Measurements from ENCODE around the gene ANKRD24.
A peak's percentile ranks its signal among the peaks of the same experiment; 100 is the strongest.
"Not testable (repeated sequence)": the region's sequence is repeated elsewhere in the genome, so short reads cannot be mapped to it uniquely, and the experiment has no call there.

ANKRD24 gene

DNA sequence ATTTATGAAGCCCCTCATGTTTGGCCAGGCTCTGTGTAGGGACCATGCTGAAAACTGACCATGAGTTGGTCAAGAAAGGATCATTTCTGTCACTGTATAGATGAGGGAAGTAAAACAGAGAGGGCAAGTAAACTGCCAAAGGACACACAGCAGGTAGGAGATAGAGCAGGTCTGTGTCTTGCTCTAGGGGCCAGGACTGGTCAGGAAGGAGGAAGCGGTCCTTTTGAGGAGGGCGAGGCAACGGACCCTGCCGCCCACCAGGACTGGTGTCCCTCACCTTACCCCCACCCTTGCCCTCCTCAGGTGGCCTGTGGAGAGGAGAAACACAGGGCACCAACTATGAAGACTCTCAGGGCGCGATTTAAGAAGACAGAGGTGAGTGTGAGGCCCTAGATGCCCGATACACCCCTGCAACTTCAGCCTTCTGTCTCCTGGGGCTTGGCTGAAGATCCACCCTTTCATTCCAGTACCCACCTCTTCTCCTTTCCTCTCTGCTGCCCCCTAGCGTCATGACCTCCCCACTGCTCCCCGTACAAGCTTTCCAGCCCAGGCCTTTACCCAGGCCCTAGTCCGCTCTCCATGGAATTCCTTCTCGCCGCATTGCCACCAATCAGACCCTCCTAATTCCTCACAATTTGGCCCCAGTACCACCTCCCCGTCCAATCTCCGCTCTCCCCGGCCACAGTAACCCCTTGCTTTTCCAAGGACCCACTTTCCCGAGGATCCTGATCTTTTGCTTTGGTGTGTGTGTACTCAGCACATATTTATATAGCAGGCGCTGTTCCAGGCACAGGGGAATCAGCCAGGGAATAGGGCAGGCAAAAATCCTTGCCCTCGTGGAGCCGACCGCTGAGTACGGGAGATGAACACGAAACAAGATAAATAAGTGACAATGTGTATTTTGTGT lies 3.9 kb downstream of the ANKRD24 start:
- no peak overlapping the region for H3K4me3 ChIP-seq (ENCODE audit: low read length)
- H3K9me3 ChIP-seq (ENCODE audit: control insufficient read depth, insufficient read depth, low read length) = no peaks in the 10 kb centered on the region
- DNase-seq (ENCODE audit: low read depth, low spot score) = no peak
- H3K27me3 ChIP-seq (ENCODE audit: control insufficient read depth, insufficient read depth, low read length) = no peaks in the 10 kb centered on the region
- no CpG with 5 or more reads among the region's 22 CpGs for WGBS (ENCODE audit: insufficient coverage, insufficient read length)
- no peaks in the 10 kb centered on the region for H3K36me3 ChIP-seq (ENCODE audit: control insufficient read depth, insufficient read depth, low read length)
- no peak overlapping the region for H3K27ac ChIP-seq (ENCODE audit: low read length)
- no peaks in the 10 kb centered on the region for H3K4me1 ChIP-seq (ENCODE audit: control insufficient read depth, insufficient read depth, low read length)

DNA sequence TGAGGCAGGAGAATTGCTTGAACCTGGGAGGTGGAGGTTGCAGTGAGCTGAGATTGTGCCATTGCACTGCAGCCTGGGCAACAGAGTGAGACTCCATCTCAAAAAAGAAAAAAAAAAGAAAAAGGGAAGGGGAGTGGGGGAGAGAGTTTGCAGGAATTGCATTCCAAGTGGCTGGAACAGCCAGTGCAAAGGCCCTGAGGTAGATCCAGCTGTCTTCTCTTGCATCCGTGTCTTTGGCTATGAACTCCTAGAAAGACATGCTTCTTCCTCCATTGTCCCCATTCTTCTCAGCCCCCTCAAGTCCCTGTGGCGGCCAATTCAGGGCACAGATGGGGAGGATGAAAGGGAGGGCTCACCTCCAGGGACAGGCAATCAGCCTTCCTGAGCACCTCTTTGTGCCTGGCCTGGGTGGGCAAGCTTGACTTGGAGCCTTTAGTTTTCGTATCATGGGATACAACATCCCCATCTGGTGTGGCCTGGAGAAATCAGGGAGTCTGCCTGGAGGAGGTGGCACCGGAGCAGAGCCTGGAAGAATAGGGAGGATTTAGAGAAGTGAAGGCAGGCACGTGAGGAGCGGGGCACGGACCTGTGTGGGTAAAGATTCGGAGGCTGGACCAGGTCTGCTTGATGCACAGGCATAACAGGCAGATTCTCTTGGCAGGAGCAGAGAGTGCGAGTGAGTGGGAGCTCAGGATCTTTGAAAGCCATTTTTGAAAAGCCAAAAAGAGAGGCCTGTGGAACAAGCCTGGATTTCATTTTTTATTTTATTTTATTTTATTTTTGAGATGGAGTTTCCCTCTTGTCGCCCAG lies 5.0 kb downstream of the ANKRD24 start:
- H3K4me3 ChIP-seq (ENCODE audit: low read length) = no peak overlapping the region
- WGBS (ENCODE audit: insufficient coverage, insufficient read length) = no CpG with 5 or more reads among the region's 10 CpGs
- no peaks in the 10 kb centered on the region for H3K27me3 ChIP-seq (ENCODE audit: control insufficient read depth, insufficient read depth, low read length)
- no peak for DNase-seq (ENCODE audit: low read depth, low spot score)
- no peaks in the 10 kb centered on the region for H3K36me3 ChIP-seq (ENCODE audit: control insufficient read depth, insufficient read depth, low read length)
- no peak overlapping the region for H3K27ac ChIP-seq (ENCODE audit: low read length)
- no peaks in the 10 kb centered on the region for H3K9me3 ChIP-seq (ENCODE audit: control insufficient read depth, insufficient read depth, low read length)
- H3K4me1 ChIP-seq (ENCODE audit: control insufficient read depth, insufficient read depth, low read length) = no peaks in the 10 kb centered on the region

DNA sequence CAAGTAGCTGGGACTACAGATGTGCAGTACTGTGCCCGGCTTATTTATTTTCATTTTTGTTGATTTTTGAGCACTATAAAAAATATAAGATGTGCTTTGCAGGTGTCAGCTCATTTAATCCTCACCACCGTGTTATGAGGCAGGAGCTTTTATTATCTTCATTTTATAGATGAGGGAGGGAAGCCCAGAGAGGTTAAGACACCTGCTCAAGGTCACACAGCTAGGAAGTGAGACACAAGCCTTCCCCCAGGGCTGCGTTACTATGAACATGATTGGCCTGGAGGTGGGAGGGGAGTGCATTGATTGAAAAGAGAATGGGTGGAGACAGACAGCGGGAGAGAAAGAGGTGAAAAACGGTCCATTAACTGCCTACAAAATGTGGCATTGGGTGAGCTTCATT lies 7.2 kb downstream of the ANKRD24 start:
- Histone ChIP-seq H3K27ac (ENCODE audit: low read length) (no peak overlapping the region), H3K9me3 (ENCODE audit: control insufficient read depth, insufficient read depth, low read length) (no peaks in the 10 kb centered on the region), H3K4me3 (ENCODE audit: low read length) (no peak overlapping the region), H3K36me3 (ENCODE audit: control insufficient read depth, insufficient read depth, low read length) (no peaks in the 10 kb centered on the region), H3K27me3 (ENCODE audit: control insufficient read depth, insufficient read depth, low read length) (no peaks in the 10 kb centered on the region), H3K4me1 (ENCODE audit: control insufficient read depth, insufficient read depth, low read length) (no peaks in the 10 kb centered on the region)
- DNase-seq (ENCODE audit: low read depth, low spot score) = no peak
- WGBS (ENCODE audit: insufficient coverage, insufficient read length) = no CpG with 5 or more reads among the region's 5 CpGs

DNA sequence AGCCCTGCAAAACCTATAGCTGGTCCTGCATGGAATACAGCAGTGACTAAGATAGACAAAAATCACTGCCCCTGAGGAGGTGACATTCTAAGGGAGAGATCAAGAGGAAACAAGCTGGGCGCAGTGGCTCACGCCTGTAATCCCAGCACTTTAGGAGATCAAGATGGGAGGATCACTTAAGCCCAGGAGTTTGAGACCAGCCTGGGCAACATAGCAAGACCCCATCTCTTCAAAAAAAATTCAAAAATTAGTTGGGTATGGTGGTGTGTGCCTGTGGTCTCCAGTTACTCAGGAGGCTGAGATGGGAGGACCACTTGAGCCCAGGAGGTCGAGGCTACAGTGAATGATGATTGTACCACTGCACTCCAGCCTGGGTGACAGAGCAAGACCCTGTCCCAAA lies 10.0 kb downstream of the ANKRD24 start:
- not testable (repeated sequence) for H3K27ac ChIP-seq (ENCODE audit: low read length); H3K9me3 ChIP-seq (ENCODE audit: control insufficient read depth, insufficient read depth, low read length); H3K27me3 ChIP-seq (ENCODE audit: control insufficient read depth, insufficient read depth, low read length); H3K4me1 ChIP-seq (ENCODE audit: control insufficient read depth, insufficient read depth, low read length); H3K4me3 ChIP-seq (ENCODE audit: low read length); DNase-seq (ENCODE audit: low read depth, low spot score); H3K36me3 ChIP-seq (ENCODE audit: control insufficient read depth, insufficient read depth, low read length)
- no CpG with 5 or more reads among the region's 3 CpGs for WGBS (ENCODE audit: insufficient coverage, insufficient read length)

DNA sequence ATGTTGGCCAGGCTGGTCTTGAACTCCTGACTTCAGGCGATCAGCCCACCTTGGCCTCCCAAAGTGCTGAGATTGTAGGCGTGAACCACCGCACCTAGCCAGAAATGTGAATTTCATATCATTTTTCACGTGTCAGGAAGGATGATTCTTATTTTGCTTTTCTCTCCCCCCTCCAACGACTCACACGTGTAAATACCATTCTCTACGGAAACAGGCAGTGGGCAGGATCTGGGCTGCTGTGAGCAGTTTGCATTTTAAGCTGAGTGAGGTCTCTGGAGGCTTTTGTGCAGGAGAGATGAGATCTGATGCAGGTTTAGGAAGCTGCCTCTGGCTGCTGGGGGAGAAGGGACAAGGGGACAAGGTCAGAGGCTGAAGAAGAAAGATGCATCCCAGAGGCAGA lies 11.9 kb downstream of the ANKRD24 start:
- Histone ChIP-seq H3K36me3 (ENCODE audit: control insufficient read depth, insufficient read depth, low read length) (no peaks in the 10 kb centered on the region), H3K4me3 (ENCODE audit: low read length) (no peak overlapping the region), H3K27ac (ENCODE audit: low read length) (no peak overlapping the region), H3K4me1 (ENCODE audit: control insufficient read depth, insufficient read depth, low read length) (no peaks in the 10 kb centered on the region), H3K27me3 (ENCODE audit: control insufficient read depth, insufficient read depth, low read length) (0 out of 2 replicates have a peak, but pooled peaks cover 1% of the 10 kb centered on the region), H3K9me3 (ENCODE audit: control insufficient read depth, insufficient read depth, low read length) (no peaks in the 10 kb centered on the region)
- no peak for DNase-seq (ENCODE audit: low read depth, low spot score)
- no CpG with 5 or more reads among the region's 7 CpGs for WGBS (ENCODE audit: insufficient coverage, insufficient read length)

DNA sequence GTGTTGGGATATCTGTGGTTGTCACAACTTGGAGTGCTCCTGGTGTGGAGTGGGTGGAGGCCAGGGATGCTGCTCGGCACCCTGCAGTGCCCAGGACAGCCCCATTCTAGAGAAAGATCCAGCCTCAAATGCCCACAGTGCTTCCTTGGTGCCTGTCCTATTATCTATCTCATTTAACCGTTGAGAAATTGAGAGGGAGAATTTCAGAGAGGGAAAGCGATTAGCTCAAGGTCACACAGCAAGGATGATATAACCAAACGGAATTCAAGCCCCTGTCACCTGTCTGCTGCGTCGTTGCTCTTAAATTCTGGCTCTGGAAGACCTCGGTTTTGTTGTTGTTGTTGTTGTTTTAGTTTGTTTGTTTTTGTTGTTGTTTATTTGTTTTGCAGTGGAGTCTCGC lies 13.5 kb downstream of the ANKRD24 start:
- Histone ChIP-seq H3K36me3 (ENCODE audit: control insufficient read depth, insufficient read depth, low read length) (no peaks in the 10 kb centered on the region), H3K4me3 (ENCODE audit: low read length) (no peak overlapping the region), H3K9me3 (ENCODE audit: control insufficient read depth, insufficient read depth, low read length) (no peaks in the 10 kb centered on the region), H3K4me1 (ENCODE audit: control insufficient read depth, insufficient read depth, low read length) (no peaks in the 10 kb centered on the region), H3K27me3 (ENCODE audit: control insufficient read depth, insufficient read depth, low read length) (0 out of 2 replicates have a peak, but pooled peaks cover 1% of the 10 kb centered on the region), H3K27ac (ENCODE audit: low read length) (no peak overlapping the region)
- no peak for DNase-seq (ENCODE audit: low read depth, low spot score)
- WGBS (ENCODE audit: insufficient coverage, insufficient read length) = no CpG with 5 or more reads among the region's 8 CpGs

DNA sequence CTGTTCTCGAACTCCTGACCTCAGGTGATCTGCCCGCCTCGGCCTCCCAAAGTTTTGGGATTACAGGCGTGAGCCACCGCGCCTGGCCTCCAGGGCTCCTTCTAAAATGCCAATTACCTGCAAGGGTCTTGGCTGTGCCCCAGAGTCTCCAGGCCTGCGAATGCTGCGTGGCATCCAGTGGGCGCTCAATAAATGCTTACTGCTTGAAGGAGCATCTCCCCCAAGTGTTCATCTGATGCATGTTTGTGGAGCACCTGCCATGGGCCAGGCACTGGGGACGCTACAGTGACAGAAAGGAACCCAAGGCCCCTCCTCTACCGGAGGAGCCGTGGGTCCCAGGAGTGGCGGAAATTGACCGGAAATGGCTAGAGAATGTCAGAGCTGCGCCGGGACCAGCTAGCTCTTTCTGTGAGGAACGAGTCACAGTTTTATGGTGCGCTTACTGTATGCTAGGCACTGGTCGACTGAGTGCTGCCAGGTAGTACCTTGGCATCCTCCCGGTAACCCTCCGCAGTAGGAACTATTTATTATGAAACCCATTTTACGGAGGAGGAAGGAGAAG lies 14.2 kb downstream of the ANKRD24 start:
- Histone ChIP-seq H3K4me1 (ENCODE audit: control insufficient read depth, insufficient read depth, low read length) (no peaks in the 10 kb centered on the region), H3K4me3 (ENCODE audit: low read length) (no peak overlapping the region), H3K27me3 (ENCODE audit: control insufficient read depth, insufficient read depth, low read length) (0 out of 2 replicates have a peak, but pooled peaks cover 1% of the 10 kb centered on the region), H3K36me3 (ENCODE audit: control insufficient read depth, insufficient read depth, low read length) (no peaks in the 10 kb centered on the region), H3K27ac (ENCODE audit: low read length) (no peak overlapping the region), H3K9me3 (ENCODE audit: control insufficient read depth, insufficient read depth, low read length) (no peaks in the 10 kb centered on the region)
- no peak for DNase-seq (ENCODE audit: low read depth, low spot score)
- no CpG with 5 or more reads among the region's 22 CpGs for WGBS (ENCODE audit: insufficient coverage, insufficient read length)

DNA sequence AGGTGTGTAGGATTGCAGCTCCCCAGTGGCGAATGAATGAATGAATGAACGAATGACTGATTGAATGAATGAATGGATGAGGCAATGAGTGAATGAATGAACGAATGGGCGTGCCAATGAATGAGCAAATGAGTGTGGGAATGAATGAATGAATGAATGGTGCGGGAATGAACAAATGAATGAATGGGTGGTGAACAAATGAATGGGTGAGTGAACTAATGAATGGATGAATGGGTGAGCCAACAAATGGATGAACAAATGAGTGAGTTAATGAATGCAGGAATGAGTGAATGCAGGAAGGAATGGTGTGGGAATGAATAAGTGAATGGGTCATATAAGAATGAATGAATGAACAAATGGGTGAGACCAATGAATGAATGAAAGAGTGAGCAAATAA lies 14.7 kb downstream of the ANKRD24 start:
- no peak overlapping the region for H3K4me3 ChIP-seq (ENCODE audit: low read length)
- no CpG with 5 or more reads among the region's 5 CpGs for WGBS (ENCODE audit: insufficient coverage, insufficient read length)
- 0 out of 2 replicates have a peak, but pooled peaks cover 1% of the 10 kb centered on the region for H3K27me3 ChIP-seq (ENCODE audit: control insufficient read depth, insufficient read depth, low read length)

DNA sequence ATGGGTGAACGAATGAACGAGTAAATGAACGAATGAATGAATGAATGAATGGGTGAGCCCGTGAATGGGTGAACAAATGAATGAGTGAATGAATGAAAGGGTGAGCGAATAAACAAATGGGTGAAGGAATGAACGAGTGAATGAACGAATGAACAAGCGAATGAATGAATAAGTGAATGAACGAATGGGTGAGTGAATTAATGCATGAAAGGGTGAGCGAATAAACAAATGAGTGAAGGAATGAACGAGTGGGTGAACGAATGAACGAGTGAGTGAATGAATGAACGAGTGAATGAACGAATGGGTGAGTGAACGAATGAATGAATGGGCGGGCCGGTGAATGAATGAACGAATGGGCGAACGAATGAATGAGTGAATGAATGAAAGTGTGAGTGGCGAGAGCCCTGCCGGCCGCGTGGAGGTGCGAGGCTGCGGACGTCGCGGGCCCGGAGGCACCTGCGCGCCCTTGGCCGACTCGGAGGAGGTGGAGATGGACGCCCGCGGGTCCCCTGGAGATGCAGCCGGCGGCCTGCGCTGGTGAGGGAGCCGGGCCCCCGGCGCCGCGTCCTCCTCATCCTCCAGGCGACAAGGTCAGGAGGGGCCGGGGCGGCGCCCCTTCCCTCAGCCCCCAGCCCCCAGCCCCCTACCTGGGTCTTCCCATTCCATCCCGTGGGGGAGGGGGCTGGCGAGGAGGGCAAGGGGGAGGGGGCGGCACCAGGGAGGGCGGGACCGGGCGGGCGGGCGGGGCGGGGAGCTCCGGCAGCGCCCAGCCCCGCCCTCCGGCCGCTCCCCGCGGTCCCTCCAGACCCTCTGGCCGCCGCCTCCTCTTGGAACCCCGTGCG lies 15.4 kb downstream of the ANKRD24 start:
- Histone ChIP-seq H3K36me3 (ENCODE audit: control insufficient read depth, insufficient read depth, low read length) (no peaks in the 10 kb centered on the region), H3K4me1 (ENCODE audit: control insufficient read depth, insufficient read depth, low read length) (no peaks in the 10 kb centered on the region), H3K4me3 (ENCODE audit: low read length) (peak overlapping the region; percentile 55; the same call in 1 of the 2 replicates), H3K27me3 (ENCODE audit: control insufficient read depth, insufficient read depth, low read length) (0 out of 2 replicates have a peak, but pooled peaks cover 1% of the 10 kb centered on the region), H3K27ac (ENCODE audit: low read length) (no peak overlapping the region), H3K9me3 (ENCODE audit: control insufficient read depth, insufficient read depth, low read length) (no peaks in the 10 kb centered on the region)
- no peak for DNase-seq (ENCODE audit: low read depth, low spot score)
- 100% methylated on average over 7 of the region's 70 CpGs for WGBS (ENCODE audit: insufficient coverage, insufficient read length)

More for the DNA sequence above, 14.7 kb downstream of the ANKRD24 start:
- no peak overlapping the region for H3K27ac ChIP-seq (ENCODE audit: low read length)
- H3K36me3 ChIP-seq (ENCODE audit: control insufficient read depth, insufficient read depth, low read length) = no peaks in the 10 kb centered on the region
- no peaks in the 10 kb centered on the region for H3K4me1 ChIP-seq (ENCODE audit: control insufficient read depth, insufficient read depth, low read length)
- no peak for DNase-seq (ENCODE audit: low read depth, low spot score)
- no peaks in the 10 kb centered on the region for H3K9me3 ChIP-seq (ENCODE audit: control insufficient read depth, insufficient read depth, low read length)
